H9 (cell line): ENCODE data around the gene THPO. TPM values are rescaled to one million over a fixed set of nuclear protein-coding genes. Genes with fewer than 3 reads are reported as not detected.

ENCODE experiments used
- DNase-seq: peaks from one replicate; pipeline ENCODE4 v3.0.0-alpha.2; 2017
- H2AFZ ChIP-seq: one replicate; pipeline ENCODE4 v1.6.1; 2013; ENCODE audit warnings: mild to moderate bottlenecking, low read length, control low read depth, moderate library complexity
- H2AK5ac ChIP-seq: 2 replicates; pipeline ENCODE4 v1.6.1; 2013; ENCODE audit warnings: low read length, control low read depth, mixed read lengths; ENCODE audit not compliant: insufficient read length
- H2BK120ac ChIP-seq: one replicate; pipeline ENCODE4 v1.6.1; 2013; ENCODE audit warnings: low read depth, mild to moderate bottlenecking, low read length, control low read depth, inconsistent platforms; ENCODE audit not compliant: poor library complexity, severe bottlenecking
- H2BK12ac ChIP-seq: 2 replicates; pipeline ENCODE4 v1.6.1; 2013; ENCODE audit warnings: low read length, control low read depth, mixed read lengths, low read depth; ENCODE audit not compliant: insufficient read length
- H2BK15ac ChIP-seq: 2 replicates; pipeline ENCODE4 v1.6.1; 2013; ENCODE audit warnings: low read depth, low read length, control low read depth
- H2BK20ac ChIP-seq: one replicate; pipeline ENCODE4 v1.6.1; 2013; ENCODE audit warnings: low read depth, mild to moderate bottlenecking, low read length, control low read depth, inconsistent platforms; ENCODE audit not compliant: poor library complexity, severe bottlenecking
- H2BK5ac ChIP-seq: 2 replicates; pipeline ENCODE4 v1.6.1; 2013; ENCODE audit warnings: low read length, control low read depth, mixed read lengths; ENCODE audit not compliant: insufficient read length
- H3K14ac ChIP-seq: 2 replicates; pipeline ENCODE4 v1.6.1; 2013; ENCODE audit warnings: low read length, control low read depth; ENCODE audit not compliant: insufficient read depth
- H3K18ac ChIP-seq: 2 replicates; pipeline ENCODE4 v1.6.1; 2013; ENCODE audit warnings: low read depth, mild to moderate bottlenecking, mixed read lengths, low read length, control low read depth; ENCODE audit not compliant: insufficient read length
- H3K23ac ChIP-seq: 2 replicates; pipeline ENCODE4 v1.6.1; 2013; ENCODE audit warnings: low read length, control low read depth, mixed read lengths, low read depth; ENCODE audit not compliant: insufficient read length
- H3K23me2 ChIP-seq: 2 replicates; pipeline ENCODE4 v1.6.1; 2013; ENCODE audit warnings: low read depth, mild to moderate bottlenecking, mixed read lengths, low read length, control low read depth; ENCODE audit not compliant: insufficient read length, poor library complexity, severe bottlenecking
- H3K27ac ChIP-seq: 2 replicates; pipeline ENCODE4 v1.5.1; 2013; ENCODE audit warnings: low read length, control low read depth, mixed read lengths, low read depth; ENCODE audit not compliant: insufficient read length
- H3K27me3 ChIP-seq: 2 replicates; pipeline ENCODE4 v1.6.1; 2013; ENCODE audit warnings: low read length, control low read depth, inconsistent platforms; ENCODE audit not compliant: insufficient read depth
- H3K4ac ChIP-seq: 2 replicates; pipeline ENCODE4 v1.6.1; 2013; ENCODE audit warnings: low read depth, mild to moderate bottlenecking, control low read depth, inconsistent platforms, low read length, moderate library complexity
- H3K4me1 ChIP-seq: 2 replicates; pipeline ENCODE4 v1.6.1; 2013; ENCODE audit warnings: low read length, control low read depth, inconsistent platforms; ENCODE audit not compliant: insufficient read depth
- H3K4me2 ChIP-seq: 2 replicates; pipeline ENCODE4 v1.6.1; 2013; ENCODE audit warnings: low read length, control low read depth, mixed read lengths; ENCODE audit not compliant: insufficient read length, insufficient read depth
- H3K56ac ChIP-seq: 2 replicates; pipeline ENCODE4 v1.6.1; 2013; ENCODE audit warnings: low read depth, mild to moderate bottlenecking, mixed read lengths, low read length, control low read depth; ENCODE audit not compliant: insufficient read length
- H3K79me1 ChIP-seq: 2 replicates; pipeline ENCODE4 v1.6.1; 2013; ENCODE audit warnings: low read depth, mild to moderate bottlenecking, moderate library complexity, low read length, control low read depth, inconsistent platforms; ENCODE audit not compliant: insufficient read depth, poor library complexity, severe bottlenecking
- H3K79me2 ChIP-seq: 2 replicates; pipeline ENCODE4 v1.6.1; 2013; ENCODE audit warnings: low read length, control low read depth, inconsistent platforms; ENCODE audit not compliant: insufficient read depth
- H3K9ac ChIP-seq: 2 replicates; pipeline ENCODE4 v1.6.1; 2013; ENCODE audit warnings: low read length, control low read depth, mixed read lengths; ENCODE audit not compliant: insufficient read length; ENCODE audit errors: extremely low read depth
- H3K9me3 ChIP-seq: one replicate; pipeline ENCODE4 v1.6.1; 2013; ENCODE audit warnings: low read depth, low read length, inconsistent platforms; ENCODE audit not compliant: control insufficient read depth
- H3T11ph ChIP-seq: one replicate; pipeline ENCODE4 v1.6.1; 2013; ENCODE audit warnings: mild to moderate bottlenecking, low read length, control low read depth, inconsistent platforms
- H4K20me1 ChIP-seq: one replicate; pipeline ENCODE4 v1.6.1; 2013; ENCODE audit not compliant: control insufficient read depth, insufficient read length, insufficient read depth
- H4K5ac ChIP-seq: 2 replicates; pipeline ENCODE4 v1.6.1; 2013; ENCODE audit warnings: low read depth, mild to moderate bottlenecking, mixed read lengths, low read length, control low read depth; ENCODE audit not compliant: insufficient read length
- H4K8ac ChIP-seq: replicated peaks from 2 replicates; pipeline ENCODE4 v1.6.1; 2013; ENCODE audit warnings: low read length, control low read depth, mixed read lengths, low read depth; ENCODE audit not compliant: insufficient read length
- H4K91ac ChIP-seq: 2 replicates; pipeline ENCODE4 v1.6.1; 2013; ENCODE audit warnings: low read depth, mild to moderate bottlenecking, moderate library complexity, mixed read lengths, low read length, control low read depth; ENCODE audit not compliant: insufficient read length
- H3K27ac Mint-ChIP-seq, 3 experiments: 2 replicates in 2 of 3; 3 replicates in 1 of 3; pipeline ENCODE4 v1.8.0; 2020 to 2021; ENCODE audit warnings: mixed read lengths in 3 of 3, mild to moderate bottlenecking in 1 of 3, moderate library complexity in 1 of 3
- H3K27me3 Mint-ChIP-seq: 2 replicates; pipeline ENCODE4 v1.8.0; 2021; ENCODE audit warnings: low read depth, mild to moderate bottlenecking, moderate library complexity, mixed read lengths
- H3K36me3 Mint-ChIP-seq, 3 experiments: 2 replicates in 2 of 3; 3 replicates in 1 of 3; pipeline ENCODE4 v1.8.0; 2020 to 2021; ENCODE audit warnings: low read depth in 3 of 3, mixed read lengths in 3 of 3; ENCODE audit not compliant: insufficient read depth in 1 of 3
- H3K4me1 Mint-ChIP-seq, 2 experiments: 2 replicates each; pipeline ENCODE4 v1.8.0; 2020; ENCODE audit warnings: mixed read lengths in 2 of 2
- H3K4me3 Mint-ChIP-seq, 2 experiments: 2 replicates in 1 of 2; 3 replicates in 1 of 2; pipeline ENCODE4 v1.8.0; 2020 to 2021; ENCODE audit warnings: mild to moderate bottlenecking in 2 of 2, mixed read lengths in 2 of 2, moderate library complexity in 1 of 2
- H3K9me3 Mint-ChIP-seq, 2 experiments: 2 replicates in 1 of 2; 3 replicates in 1 of 2; pipeline ENCODE4 v1.8.0; 2020; ENCODE audit warnings: mild to moderate bottlenecking in 2 of 2, mixed read lengths in 2 of 2, moderate library complexity in 1 of 2
- CTCF ChIP-seq: fragments of 200-600 bp; sonication (generic); conservative IDR thresholded peaks from 3 replicates; pipeline ENCODE4 v1.8.0; 2021; ENCODE audit warnings: antibody characterized with exemption, mild to moderate bottlenecking
- WGBS: extraction: QIAGEN DNeasy Blood & Tissue Kit; methylation state at CpG from one replicate; pipeline ENCODE4 v1.1.7; 2013; ENCODE audit warnings: missing lambda C conversion rate, low lambda C conversion rate, mixed read lengths; ENCODE audit not compliant: insufficient read length; ENCODE audit errors: extremely low coverage; 5-methylcytosine and 5-hydroxymethylcytosine counted together
- total RNA-seq: library from RNA; stranded (reverse); gene quantifications from 2 replicates; pipeline ENCODE4 v1.2.1, GENCODE V29; 2021

Gene THPO
- total RNA-seq, 1 experiment from 2014 or later = 0.85 TPM

- H3K4me2 ChIP-seq = no peak overlapping the region
- no peak overlapping the region for H3K4me3 Mint-ChIP-seq
- H3K27me3 ChIP-seq = no peaks in the 10 kb centered on the region
- H3K79me1 ChIP-seq = no peaks in the 10 kb centered on the region
- no peak overlapping the region for H4K8ac ChIP-seq
- H3K56ac ChIP-seq = no peak overlapping the region
- no peak overlapping the region for H2BK5ac ChIP-seq
- H2AK5ac ChIP-seq = no peak overlapping the region
- no peak overlapping the region for H3K14ac ChIP-seq
- no peaks in the 10 kb centered on the region for H3K9me3 Mint-ChIP-seq
- H3K23me2 ChIP-seq = no peaks in the 10 kb centered on the region
- H4K5ac ChIP-seq = no peak overlapping the region
- H3K4ac ChIP-seq = no peak overlapping the region
- no peak overlapping the region for H2BK20ac ChIP-seq
- H3K27ac ChIP-seq = no peak overlapping the region
- TF ChIP-seq CTCF = no peak
- no peaks in the 10 kb centered on the region for H4K20me1 ChIP-seq
- peaks cover 3% of the 10 kb centered on the region; the same call in 1 of the 2 replicates for H3K4me1 ChIP-seq
- no CpG with 5 or more reads among the region's 4 CpGs for WGBS
- H3K9ac ChIP-seq = no peak overlapping the region
- no peak overlapping the region for H2BK15ac ChIP-seq
- no peak overlapping the region for H2AFZ ChIP-seq
- no peaks in the 10 kb centered on the region for H3K79me2 ChIP-seq
- H4K91ac ChIP-seq = no peak overlapping the region
- H2BK120ac ChIP-seq = no peak overlapping the region
- H2BK12ac ChIP-seq = no peak overlapping the region
- H3K36me3 Mint-ChIP-seq = no peaks in the 10 kb centered on the region
- H3K23ac ChIP-seq = no peak overlapping the region
- H3T11ph ChIP-seq = no peak overlapping the region
- H3K27ac Mint-ChIP-seq = no peak overlapping the region
- H3K18ac ChIP-seq = no peak overlapping the region
- peaks cover 4% of the 10 kb centered on the region in 2 experiments; a peak in 2 of 4 replicates for H3K4me1 Mint-ChIP-seq
- DNase-seq = no peak
- H3K9me3 ChIP-seq = no peaks in the 10 kb centered on the region
- H3K27me3 Mint-ChIP-seq = peaks cover 2% of the 10 kb centered on the region
These were observed 37.1 kb upstream of the THPO start for GRCh38 chr3:184415203-184415490.
